Measurements from ENCODE around the gene NPC1L1. TPM values are rescaled to one million over a fixed set of nuclear protein-coding genes. Genes with fewer than 3 reads are reported as not detected.

The NPC1L1 gene
- polyA plus RNA-seq, 3 donors, result 0.34 to 0.51 (median 0.38) TPM

DNA sequence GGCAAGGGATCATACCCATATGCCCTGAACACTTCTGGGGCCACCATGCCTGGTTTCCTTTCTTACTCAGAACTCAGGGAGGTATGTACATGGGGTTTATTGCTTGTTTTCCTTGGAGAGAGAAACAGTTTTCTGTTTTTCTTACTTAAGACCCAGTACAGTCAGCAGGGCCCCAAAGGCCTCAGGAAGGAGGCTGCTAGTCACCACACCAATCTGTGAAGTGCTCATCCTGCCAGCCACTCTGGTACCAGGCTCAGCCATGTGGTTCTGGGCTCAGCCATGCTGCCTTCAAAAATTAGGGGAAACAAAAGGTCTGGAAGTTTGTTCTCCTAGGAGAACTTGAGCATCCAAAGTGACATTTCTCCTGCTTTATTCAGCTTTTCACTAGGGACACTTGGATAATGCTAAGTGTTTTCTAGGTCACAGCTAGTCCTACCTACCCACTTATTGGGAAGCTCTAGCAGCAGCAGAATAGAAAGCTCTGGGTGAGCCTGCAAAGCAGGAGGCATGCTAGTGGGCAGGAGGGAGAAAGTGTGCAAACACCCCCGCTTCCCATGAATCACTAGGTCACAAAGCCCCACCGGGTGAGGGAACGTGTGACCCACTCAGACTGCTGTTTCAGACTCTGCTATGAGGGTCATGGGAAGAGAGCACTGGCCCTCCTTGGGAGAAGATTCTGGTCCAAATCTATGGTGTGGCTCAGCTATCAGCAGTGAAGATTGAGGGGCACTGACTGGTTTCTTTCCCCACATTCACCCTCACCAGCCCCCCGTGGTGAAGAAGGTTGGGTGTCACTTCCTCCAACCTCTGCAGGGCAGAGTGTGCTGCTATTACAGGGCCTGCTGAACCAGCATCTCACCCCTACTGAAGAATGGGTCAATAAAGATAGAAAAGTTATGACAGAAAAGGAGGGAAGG lies 74.6 kb downstream of the NPC1L1 start:
- WGBS, 3 donors, result 83 to 93% (median 89%) methylated on average over 4 of the region's 4 CpGs
- H3K27ac ChIP-seq (ENCODE audit: low read depth, low read length), result no peak overlapping the region

DNA sequence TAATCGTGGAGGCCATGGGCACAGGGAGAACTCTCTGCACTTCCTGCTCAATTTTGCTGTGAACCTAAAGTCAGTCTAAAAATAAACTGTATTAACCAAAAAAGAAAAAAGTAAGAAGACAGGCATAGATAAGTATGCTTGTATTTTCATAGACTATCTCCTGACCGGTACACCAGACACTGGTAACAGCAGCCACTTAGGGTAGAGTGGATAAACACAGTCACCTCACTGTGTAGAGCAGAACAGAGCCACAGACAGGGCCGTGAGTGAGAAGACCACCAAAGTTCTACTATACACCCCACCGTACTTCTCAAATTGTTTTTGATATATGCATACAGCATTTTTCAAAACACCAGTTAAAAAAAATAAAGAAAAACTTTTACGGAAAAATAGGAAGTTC lies 75.6 kb downstream of the NPC1L1 start:
- no peak overlapping the region for H3K27ac ChIP-seq (ENCODE audit: low read depth, low read length)
- 77 to 92% (median 82%) methylated on average over 5 of the region's 5 CpGs for WGBS, 3 donors

DNA sequence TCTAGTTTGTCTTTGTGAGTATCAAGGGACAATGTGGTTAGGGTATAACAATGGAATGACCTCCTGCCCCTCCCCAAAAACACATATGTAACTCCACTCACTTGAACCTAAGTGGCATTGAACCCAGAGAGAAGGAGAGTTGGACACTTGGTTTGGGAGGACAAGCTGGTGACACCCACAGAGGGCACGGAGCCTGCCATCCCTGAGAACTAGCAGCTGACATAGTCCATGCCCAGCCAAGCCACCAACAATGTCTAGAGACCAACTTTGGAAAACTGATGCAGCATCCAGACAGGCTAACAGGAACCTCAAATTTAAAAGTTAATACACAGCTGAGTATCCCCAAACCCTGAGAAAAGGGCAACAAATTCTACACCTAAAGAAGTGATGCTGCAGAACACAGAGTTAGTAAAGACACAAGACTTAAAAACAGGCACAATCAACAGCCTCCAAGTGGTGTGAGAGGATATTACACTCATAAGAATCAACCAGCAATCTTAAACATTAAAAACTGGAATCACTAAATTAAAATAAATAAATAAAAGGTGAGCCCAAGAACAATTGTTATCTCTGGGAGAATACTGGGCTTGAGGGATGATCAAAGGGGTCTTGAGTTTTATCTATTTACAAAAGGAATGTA lies 77.8 kb downstream of the NPC1L1 start:
- H3K27ac ChIP-seq (ENCODE audit: low read depth, low read length), result no peak overlapping the region
- WGBS, 3 donors, result 91 to 100% (median 97%) methylated on average over 1 of the region's 1 CpG

Other genes with a start within 250 kb of the NPC1L1 start
- 1 to 10 TPM in 1 of 3 donors, under 1 TPM in 2; 0.28 to 1.3 (median 0.56) TPM for gene CAMK2B, start 215.7 kb downstream of the NPC1L1 start, polyA plus RNA-seq
- 10 to 100 TPM; 14.6 to 26.8 (median 23.5) TPM for gene NUDCD3, start 50.7 kb downstream of the NPC1L1 start, polyA plus RNA-seq
- 10 to 100 TPM; 27.3 to 50.9 (median 30.3) TPM for gene DDX56, start 32.6 kb upstream of the NPC1L1 start, polyA plus RNA-seq
- gene TMED4, start 40.9 kb upstream of the NPC1L1 start, polyA plus RNA-seq, result 10 to 100 TPM; 21.6 to 43.0 (median 41.1) TPM
- gene OGDH, start 65.3 kb upstream of the NPC1L1 start, polyA plus RNA-seq, result 10 to 100 TPM; 22.7 to 71.7 (median 31.9) TPM
- gene ZMIZ2, start 207.5 kb upstream of the NPC1L1 start, polyA plus RNA-seq, result 10 to 100 TPM; 28.2 to 42.5 (median 29.5) TPM